ENCODE measurements around the gene FBXO9.

- TF ChIP-seq CTCF (IDR thresholded peaks at IDR 0.05): no peak
- TF ChIP-seq HDAC2 (IDR thresholded peaks at IDR 0.05): no peak
- TF ChIP-seq POLR2A (IDR thresholded peaks at IDR 0.05; ENCODE audit: low read length): no peak
- no peak for TF ChIP-seq CHD4 (IDR thresholded peaks at IDR 0.05; ENCODE audit: borderline replicate concordance)
- no peak for TF ChIP-seq CEBPB (IDR thresholded peaks at IDR 0.05)
- TF ChIP-seq KDM1A (IDR thresholded peaks at IDR 0.05; ENCODE audit: low read depth): no peak
- no peak for TF ChIP-seq MAX (IDR thresholded peaks at IDR 0.05)
- no peak for TF ChIP-seq EP300 (IDR thresholded peaks at IDR 0.05)
- no peak for TF ChIP-seq JUNB (IDR thresholded peaks at IDR 0.05)
- no peak for TF ChIP-seq CBX2 (IDR thresholded peaks at IDR 0.05; ENCODE audit: borderline replicate concordance, low read depth)
- TF ChIP-seq HOXB13 (CRISPR knock-in tag; IDR thresholded peaks at IDR 0.05; ENCODE audit: low read depth): no peak
Measured at GRCh38 chr6:53054532-53054931, 10.7 kb upstream of the FBXO9 start.
